ENCODE measurements around the gene ARHGEF28. TPM values are rescaled to one million over a fixed set of nuclear protein-coding genes. Genes with fewer than 3 reads are reported as not detected.

Gene ARHGEF28
- total RNA-seq, 1 experiment from 2014 or later = 5.8 TPM

DNA sequence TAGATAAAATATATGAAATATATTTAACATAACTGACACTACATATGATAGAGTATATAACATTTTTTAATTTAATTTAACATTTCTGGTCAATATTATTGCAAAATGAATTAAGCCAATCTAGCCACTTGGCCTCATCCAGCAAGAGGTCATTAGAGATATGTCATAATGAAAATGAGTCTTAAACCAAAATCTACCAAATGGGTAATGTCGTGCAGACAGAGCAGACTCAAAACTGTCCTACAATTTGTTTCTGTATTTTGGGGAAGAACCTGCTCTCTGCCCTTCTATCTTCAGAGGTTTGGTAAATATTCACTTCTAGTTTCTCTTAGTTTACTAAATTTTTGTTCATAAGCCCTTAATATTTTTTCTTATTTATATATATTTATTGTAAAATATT is 61.4 kb downstream of the ARHGEF28 start:
- Histone ChIP-seq H3K4me1 (no peaks in the 10 kb centered on the region), H3K9me3 (replicated peaks) (no peaks in the 10 kb centered on the region), H3K4me3 (no peak overlapping the region), H3K27me3 (no peaks in the 10 kb centered on the region), H3K36me3 (no peaks in the 10 kb centered on the region; the same call in 1 of the 2 replicates), H3K27ac (no peak overlapping the region)
- DNase-seq = no peak

DNA sequence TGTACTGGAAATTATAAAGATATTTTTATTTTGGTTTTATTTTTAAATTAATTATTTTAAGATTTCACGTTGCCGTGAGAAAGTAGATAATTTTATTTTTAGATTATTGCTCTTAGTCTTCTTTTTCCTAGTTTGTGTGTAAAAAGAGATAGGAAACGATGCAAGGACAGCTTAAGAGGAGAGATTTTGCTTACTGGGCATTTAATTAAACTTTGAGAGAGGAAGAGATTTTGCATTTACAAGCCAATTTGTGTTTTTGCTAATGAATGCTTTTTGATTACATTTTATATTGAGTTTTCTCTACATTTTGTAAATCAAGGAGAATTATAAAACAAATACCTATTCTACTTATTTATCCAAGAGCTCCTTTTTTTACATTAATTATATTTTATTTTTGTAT is 64.0 kb downstream of the ARHGEF28 start:
- DNase-seq = no peak
- no peaks in the 10 kb centered on the region; the same call in 1 of the 2 replicates for H3K36me3 ChIP-seq
- no peaks in the 10 kb centered on the region for H3K27me3 ChIP-seq
- no peak overlapping the region for H3K4me3 ChIP-seq
- H3K9me3 ChIP-seq (replicated peaks) = no peaks in the 10 kb centered on the region
- no peak overlapping the region for H3K27ac ChIP-seq
- H3K4me1 ChIP-seq = no peaks in the 10 kb centered on the region

DNA sequence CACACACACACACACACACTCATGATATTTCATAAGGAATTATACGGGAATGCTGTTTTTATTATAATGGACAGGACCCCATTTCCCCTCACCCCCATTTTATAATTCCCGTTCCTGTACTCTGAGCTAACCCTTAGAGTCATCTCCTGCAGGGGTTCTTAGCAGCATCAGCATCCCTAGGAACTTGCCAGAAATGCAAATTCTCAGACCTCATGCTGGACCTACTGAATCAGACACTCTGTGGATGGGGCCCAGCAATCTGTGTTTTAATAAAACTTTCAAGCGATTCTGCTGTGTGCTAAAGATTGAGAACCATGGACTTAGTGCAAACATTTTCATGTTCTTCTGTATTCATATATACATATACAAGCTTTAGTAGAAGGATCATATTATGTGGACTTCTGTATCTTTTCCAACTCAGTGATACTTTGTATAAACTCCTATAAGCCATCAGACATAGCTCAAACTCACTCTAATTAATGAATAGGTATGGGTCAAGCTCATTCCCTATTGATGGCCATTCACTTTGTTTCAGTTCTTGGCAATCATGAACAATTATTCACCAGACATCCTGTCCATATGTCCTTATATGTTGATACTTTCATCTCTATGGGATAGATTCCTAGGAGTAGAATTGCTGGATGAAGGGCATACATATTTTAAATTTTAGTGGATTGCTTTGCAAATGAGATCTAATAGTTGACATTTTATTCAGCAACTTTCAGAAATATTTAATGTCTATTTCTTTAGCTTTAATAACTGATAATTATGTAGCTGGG is 65.5 kb downstream of the ARHGEF28 start:
- no peaks in the 10 kb centered on the region for H3K4me1 ChIP-seq
- H3K9me3 ChIP-seq (replicated peaks) = no peaks in the 10 kb centered on the region
- no peak overlapping the region for H3K27ac ChIP-seq
- no peaks in the 10 kb centered on the region for H3K27me3 ChIP-seq
- H3K36me3 ChIP-seq = no peaks in the 10 kb centered on the region; the same call in 1 of the 2 replicates
- no peak for DNase-seq
- H3K4me3 ChIP-seq = no peak overlapping the region

DNA sequence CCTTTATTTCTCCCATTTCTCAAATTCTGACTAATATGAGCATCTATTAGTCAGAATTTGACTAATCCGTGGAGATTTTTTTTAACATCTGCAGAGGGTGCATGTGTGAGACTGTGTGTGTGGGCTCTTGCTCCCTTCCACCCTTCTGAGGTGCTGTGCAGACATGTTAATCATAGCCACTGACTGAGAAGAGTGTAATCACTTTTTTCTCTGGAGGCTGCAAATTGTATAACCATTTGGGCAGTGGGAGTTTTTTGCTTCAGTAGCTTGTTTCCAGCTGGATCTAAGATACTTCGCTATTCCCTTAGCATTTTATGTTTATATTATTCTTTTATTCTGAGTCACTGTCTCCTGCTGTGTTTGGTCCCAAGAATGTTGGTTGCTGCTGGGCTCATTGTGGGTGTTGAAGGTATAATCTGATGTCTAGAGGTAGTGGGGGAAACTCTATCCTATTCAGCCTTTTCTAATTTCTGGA is 66.2 kb downstream of the ARHGEF28 start:
- Histone ChIP-seq H3K27me3 (no peaks in the 10 kb centered on the region), H3K4me3 (no peak overlapping the region), H3K9me3 (replicated peaks) (no peaks in the 10 kb centered on the region), H3K4me1 (no peaks in the 10 kb centered on the region), H3K27ac (no peak overlapping the region), H3K36me3 (no peaks in the 10 kb centered on the region; the same call in 1 of the 2 replicates)
- DNase-seq = peak in 1 of 2 experiments; percentile 7

DNA sequence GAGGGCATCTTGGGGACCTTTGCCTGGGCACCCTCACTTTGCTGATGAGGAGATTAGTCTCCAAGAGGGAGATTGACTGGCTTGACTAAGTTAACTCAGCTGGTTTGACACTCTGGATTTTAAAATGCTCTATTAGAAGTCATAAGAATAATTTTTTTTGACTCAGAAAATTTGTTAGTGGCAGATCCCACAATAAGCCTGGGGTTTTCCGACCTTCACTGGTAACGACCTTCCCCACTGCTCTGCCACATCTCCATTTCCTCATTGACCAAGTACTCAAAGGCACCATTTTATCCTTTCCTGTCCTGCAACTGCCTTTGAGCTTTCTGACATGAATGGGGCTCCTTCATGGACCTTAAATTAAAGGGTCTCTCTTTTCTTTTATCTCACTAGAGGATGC is 67.0 kb downstream of the ARHGEF28 start:
- no peak for DNase-seq
- no peaks in the 10 kb centered on the region for H3K9me3 ChIP-seq (replicated peaks)
- no peaks in the 10 kb centered on the region for H3K4me1 ChIP-seq
- no peak overlapping the region for H3K4me3 ChIP-seq
- no peaks in the 10 kb centered on the region for H3K27me3 ChIP-seq
- no peaks in the 10 kb centered on the region; the same call in 1 of the 2 replicates for H3K36me3 ChIP-seq
- no peak overlapping the region for H3K27ac ChIP-seq

DNA sequence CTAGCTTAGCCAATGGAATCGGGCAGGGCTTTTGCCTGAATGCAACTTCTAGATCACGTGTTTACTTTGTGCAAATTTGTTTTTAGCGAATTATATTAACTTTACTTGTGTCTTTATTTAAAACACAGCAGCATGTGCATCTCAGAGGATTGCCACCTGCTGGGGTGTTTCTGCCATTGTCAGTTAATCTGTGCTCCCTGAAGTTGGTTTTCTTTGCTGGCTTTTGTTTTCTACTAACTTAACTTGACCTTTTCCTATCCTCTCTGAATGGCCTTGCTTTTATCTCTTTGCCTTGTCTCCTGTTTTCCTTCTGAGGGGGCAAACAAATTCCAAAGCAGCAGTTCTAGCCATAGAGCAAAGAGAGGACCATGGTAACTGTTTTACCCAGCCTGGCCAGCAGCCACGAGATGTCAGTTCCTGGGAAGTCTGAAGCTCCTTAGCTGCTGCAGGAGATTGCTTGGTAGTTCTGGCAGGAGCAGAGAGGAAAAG is 67.6 kb downstream of the ARHGEF28 start:
- no peaks in the 10 kb centered on the region for H3K9me3 ChIP-seq (replicated peaks)
- H3K27me3 ChIP-seq = no peaks in the 10 kb centered on the region
- no peak overlapping the region for H3K4me3 ChIP-seq
- DNase-seq = peak in 1 of 2 experiments; percentile 18
- no peaks in the 10 kb centered on the region for H3K4me1 ChIP-seq
- H3K36me3 ChIP-seq = no peaks in the 10 kb centered on the region; the same call in 1 of the 2 replicates
- no peak overlapping the region for H3K27ac ChIP-seq

DNA sequence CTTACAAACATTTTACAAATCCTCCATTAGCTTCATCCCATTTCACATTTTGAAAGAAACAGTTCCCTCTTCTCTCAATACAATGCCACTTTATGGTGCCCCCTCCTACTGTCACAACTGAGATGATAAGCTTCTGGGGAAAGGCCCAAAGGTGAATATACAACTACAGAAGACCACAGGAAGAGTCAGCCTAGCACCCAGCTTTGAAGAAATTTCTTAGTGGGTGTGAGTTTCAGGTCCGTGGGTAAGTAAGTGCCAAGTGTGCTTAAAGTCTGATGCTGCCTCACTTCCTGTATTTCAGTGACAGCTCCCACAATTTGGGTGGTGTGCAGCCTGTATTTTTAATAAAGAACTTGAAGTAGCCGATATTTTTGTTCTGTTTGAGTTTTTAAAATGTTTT is 68.1 kb downstream of the ARHGEF28 start:
- Histone ChIP-seq H3K27ac (no peak overlapping the region), H3K36me3 (no peaks in the 10 kb centered on the region; the same call in 1 of the 2 replicates), H3K4me1 (no peaks in the 10 kb centered on the region), H3K4me3 (no peak overlapping the region), H3K9me3 (replicated peaks) (no peaks in the 10 kb centered on the region), H3K27me3 (no peaks in the 10 kb centered on the region)
- no peak for DNase-seq

DNA sequence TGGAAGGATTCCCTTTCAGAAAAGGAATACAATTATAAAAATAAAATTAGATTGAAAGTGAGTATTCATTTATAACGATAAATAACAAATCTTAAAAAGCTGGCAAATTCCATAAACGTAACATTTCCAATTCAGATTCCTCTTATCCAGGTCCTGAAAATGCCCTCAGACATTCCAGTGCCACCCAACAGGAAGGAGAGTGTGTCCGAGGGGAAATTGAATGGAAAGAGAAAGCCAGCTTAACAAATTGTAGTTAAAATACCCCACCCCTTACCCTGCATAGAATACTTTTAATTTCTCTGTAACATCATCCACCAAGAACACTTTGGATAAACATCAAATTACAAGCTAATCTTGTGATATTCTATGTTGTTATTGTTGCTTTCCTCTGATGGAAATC is 72.0 kb downstream of the ARHGEF28 start:
- Histone ChIP-seq H3K27me3 (no peaks in the 10 kb centered on the region), H3K4me3 (no peak overlapping the region), H3K4me1 (no peaks in the 10 kb centered on the region), H3K27ac (no peak overlapping the region), H3K36me3 (no peaks in the 10 kb centered on the region), H3K9me3 (replicated peaks) (no peaks in the 10 kb centered on the region; the same call in 1 of the 2 replicates)
- no peak for DNase-seq

DNA sequence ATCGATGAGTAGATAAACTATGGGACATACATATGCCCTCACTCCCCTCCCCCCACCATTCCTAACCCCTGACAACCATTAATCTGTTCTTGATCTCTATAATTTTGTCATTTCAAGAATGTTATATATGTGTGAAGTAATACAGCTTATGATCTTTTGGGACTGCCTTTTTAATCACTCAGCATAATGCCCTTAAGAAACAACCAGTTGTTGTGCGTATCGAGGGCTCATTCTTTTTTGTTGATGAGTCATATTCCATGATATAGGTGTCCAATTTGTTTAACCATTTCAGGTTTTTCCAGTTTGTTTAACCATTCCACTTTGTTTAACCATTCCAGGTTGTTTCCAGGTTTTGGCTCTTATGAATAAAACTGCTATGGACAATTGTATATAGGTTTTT is 75.6 kb downstream of the ARHGEF28 start:
- Histone ChIP-seq H3K9me3 (replicated peaks) (no peaks in the 10 kb centered on the region; the same call in 1 of the 2 replicates), H3K4me1 (no peaks in the 10 kb centered on the region), H3K36me3 (no peaks in the 10 kb centered on the region), H3K27ac (no peak overlapping the region), H3K27me3 (no peaks in the 10 kb centered on the region), H3K4me3 (no peak overlapping the region)
- no peak for DNase-seq

DNA sequence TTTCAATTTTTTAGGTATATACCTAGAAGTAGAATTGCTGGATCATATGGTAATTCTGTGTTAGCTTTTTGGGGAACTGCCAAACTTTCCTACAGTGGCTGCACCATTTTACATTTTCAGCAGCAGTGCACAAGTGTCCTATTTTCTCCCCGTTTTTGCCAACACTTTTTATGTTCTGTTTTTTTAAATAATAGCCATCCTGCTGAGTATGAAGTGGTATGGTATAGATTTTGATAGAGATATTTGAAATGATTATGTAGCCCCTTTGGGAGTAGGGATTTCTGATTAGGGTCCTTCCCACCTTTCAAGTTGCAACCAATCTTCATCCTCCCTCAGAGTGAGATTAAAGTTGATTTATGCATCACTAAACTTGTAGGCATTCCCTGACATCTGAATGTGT is 76.5 kb downstream of the ARHGEF28 start:
- Histone ChIP-seq H3K27ac (no peak overlapping the region), H3K9me3 (replicated peaks) (no peaks in the 10 kb centered on the region; the same call in 1 of the 2 replicates), H3K27me3 (no peaks in the 10 kb centered on the region), H3K36me3 (no peaks in the 10 kb centered on the region), H3K4me3 (no peak overlapping the region), H3K4me1 (no peaks in the 10 kb centered on the region)
- no peak for DNase-seq

DNA sequence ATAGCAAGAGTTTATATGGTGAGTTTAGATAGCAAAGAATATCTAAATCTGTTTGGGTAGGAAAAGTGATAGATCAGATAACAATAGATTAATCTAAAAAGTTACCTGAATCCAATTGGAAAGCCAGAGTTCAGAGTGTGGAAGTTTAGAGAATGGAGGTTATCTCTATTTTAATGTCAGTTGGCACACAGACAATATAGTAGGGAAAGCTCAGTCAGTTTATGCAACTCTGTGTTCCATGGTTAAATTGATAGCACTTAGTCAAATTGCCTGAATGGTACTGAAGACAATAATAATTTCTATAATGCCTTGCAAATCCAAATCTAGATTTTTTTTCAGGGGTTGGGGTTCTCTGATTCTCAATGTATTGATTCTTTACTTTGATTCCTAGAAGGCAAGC is 77.0 kb downstream of the ARHGEF28 start:
- Histone ChIP-seq H3K9me3 (replicated peaks) (no peaks in the 10 kb centered on the region; the same call in 1 of the 2 replicates), H3K36me3 (no peaks in the 10 kb centered on the region), H3K4me1 (no peaks in the 10 kb centered on the region), H3K27ac (no peak overlapping the region), H3K27me3 (no peaks in the 10 kb centered on the region), H3K4me3 (no peak overlapping the region)
- no peak for DNase-seq

DNA sequence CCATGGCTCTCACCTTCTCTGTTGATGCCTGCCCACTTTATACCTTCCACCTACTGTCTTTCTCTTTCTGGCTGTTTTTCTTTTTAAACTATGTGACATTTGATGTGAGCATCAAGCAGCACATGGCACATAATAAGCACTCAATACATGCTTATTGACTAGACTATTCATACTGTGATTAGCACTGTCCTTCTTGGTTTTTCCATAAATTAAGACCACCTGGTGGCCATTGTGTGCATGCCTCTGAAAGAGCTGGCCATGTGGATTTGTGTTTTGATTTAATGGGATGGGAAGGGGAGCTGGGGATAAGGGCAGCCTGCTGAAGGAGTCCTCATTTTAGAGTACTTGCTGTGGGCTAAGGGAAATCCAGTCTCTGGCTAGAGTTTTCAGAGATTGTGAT is 79.4 kb downstream of the ARHGEF28 start:
- Histone ChIP-seq H3K9me3 (replicated peaks) (no peaks in the 10 kb centered on the region; the same call in 1 of the 2 replicates), H3K27ac (no peak overlapping the region), H3K36me3 (no peaks in the 10 kb centered on the region), H3K4me1 (no peaks in the 10 kb centered on the region), H3K4me3 (no peak overlapping the region), H3K27me3 (no peaks in the 10 kb centered on the region)
- DNase-seq = no peak

DNA sequence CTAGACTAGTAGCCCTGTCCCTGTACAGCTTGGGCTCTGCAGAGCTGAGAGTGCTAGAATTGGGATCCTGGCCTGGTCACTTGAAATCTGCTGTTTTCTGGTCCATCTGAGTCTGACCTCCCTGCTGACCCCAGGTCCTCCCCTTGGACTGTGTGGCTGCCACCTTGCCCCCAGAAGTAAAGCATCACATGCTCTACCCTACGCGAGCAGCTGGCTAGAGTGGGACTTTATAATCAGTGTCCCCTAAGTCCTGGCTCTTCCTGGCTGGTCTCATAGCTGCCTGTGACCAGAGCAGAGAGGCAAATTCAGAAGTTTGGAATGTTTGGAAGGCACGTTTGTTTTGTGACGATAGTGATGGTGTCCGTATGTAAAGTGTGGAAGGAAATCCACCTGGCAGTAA is 81.0 kb downstream of the ARHGEF28 start:
- no peak overlapping the region for H3K27ac ChIP-seq
- H3K27me3 ChIP-seq = no peaks in the 10 kb centered on the region
- H3K9me3 ChIP-seq (replicated peaks) = no peaks in the 10 kb centered on the region; the same call in 1 of the 2 replicates
- H3K4me1 ChIP-seq = no peaks in the 10 kb centered on the region
- no peak for DNase-seq
- no peaks in the 10 kb centered on the region for H3K36me3 ChIP-seq
- no peak overlapping the region for H3K4me3 ChIP-seq

DNA sequence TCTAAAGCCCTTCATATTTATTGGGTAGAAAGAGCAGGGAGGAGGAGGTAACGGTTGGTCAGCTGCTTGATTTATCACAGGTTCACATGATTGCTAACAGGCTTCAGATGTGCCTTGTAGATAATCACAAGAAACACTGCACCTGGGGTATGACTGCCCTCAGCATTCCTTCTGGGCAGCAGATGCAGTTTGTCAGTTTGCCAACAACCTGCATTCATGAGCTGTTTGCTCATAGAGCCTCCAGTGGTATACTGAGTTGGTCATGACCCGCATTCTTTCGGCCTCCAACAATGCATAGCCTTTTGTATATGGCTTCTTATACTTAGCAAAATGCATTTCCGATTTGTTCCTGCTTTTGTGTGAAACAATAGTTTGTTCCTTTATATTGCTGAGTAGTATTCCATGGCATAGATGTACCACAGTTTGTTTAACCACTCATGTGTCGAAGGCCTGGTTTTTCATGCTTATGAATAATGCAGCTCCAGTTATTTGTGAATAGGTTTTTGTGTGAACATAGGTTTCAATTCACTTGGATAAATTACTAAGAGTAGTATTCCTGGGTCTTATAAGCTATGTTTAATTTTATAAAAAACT is 83.6 kb downstream of the ARHGEF28 start:
- no peak overlapping the region for H3K4me3 ChIP-seq
- no peaks in the 10 kb centered on the region for H3K27me3 ChIP-seq
- H3K9me3 ChIP-seq (replicated peaks) = no peaks in the 10 kb centered on the region
- H3K27ac ChIP-seq = no peak overlapping the region
- H3K4me1 ChIP-seq = no peaks in the 10 kb centered on the region
- DNase-seq = peak in 1 of 2 experiments; percentile 21
- no peaks in the 10 kb centered on the region for H3K36me3 ChIP-seq

DNA sequence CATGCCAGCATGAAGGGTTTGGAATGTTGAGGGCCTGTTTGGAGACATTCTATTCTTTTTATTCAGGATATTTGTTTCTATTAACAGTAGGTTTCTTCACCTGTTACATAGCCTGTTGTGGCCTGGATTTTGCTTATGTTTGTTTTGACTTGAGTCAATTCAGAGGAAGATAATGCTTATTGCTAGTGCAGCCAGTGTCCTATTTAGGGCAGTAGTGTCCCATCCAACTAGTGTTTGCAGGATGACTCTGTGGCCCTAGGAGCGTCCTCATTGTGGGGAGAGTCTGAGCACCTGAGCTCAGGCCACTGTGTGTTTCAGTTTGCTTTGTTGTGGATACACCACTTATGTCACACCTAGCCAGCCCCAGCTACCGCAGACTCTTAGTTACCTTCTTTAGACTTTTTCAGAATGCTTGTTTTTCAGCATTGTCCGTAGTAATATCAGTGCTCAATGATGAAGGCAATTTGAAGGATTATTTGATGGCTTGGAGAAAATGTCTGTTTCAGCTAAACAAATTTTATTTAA is 90.3 kb downstream of the ARHGEF28 start:
- Histone ChIP-seq H3K4me1 (peaks cover 8% of the 10 kb centered on the region), H3K27ac (no peak overlapping the region)

More for the DNA sequence above, 90.3 kb downstream of the ARHGEF28 start:
- DNase-seq = no peak
- no peaks in the 10 kb centered on the region for H3K27me3 ChIP-seq
- H3K36me3 ChIP-seq = no peaks in the 10 kb centered on the region
- no peaks in the 10 kb centered on the region for H3K9me3 ChIP-seq (replicated peaks)
- no peak overlapping the region for H3K4me3 ChIP-seq
